ENCODE results near the gene PLIN4.

Gene PLIN4

GRCh38 chr19:4557971-4558941, 40.0 kb upstream of the PLIN4 start:
- TF ChIP-seq, protein P1, sequence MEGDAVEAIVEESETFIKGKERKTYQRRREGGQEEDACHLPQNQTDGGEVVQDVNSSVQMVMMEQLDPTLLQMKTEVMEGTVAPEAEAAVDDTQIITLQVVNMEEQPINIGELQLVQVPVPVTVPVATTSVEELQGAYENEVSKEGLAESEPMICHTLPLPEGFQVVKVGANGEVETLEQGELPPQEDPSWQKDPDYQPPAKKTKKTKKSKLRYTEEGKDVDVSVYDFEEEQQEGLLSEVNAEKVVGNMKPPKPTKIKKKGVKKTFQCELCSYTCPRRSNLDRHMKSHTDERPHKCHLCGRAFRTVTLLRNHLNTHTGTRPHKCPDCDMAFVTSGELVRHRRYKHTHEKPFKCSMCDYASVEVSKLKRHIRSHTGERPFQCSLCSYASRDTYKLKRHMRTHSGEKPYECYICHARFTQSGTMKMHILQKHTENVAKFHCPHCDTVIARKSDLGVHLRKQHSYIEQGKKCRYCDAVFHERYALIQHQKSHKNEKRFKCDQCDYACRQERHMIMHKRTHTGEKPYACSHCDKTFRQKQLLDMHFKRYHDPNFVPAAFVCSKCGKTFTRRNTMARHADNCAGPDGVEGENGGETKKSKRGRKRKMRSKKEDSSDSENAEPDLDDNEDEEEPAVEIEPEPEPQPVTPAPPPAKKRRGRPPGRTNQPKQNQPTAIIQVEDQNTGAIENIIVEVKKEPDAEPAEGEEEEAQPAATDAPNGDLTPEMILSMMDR (IDR thresholded peaks at IDR 0.05; ENCODE audit: low read depth, low read length): peak; percentile 98
- no peak for DNase-seq (ENCODE audit: extremely low read depth, low read depth)

DNA sequence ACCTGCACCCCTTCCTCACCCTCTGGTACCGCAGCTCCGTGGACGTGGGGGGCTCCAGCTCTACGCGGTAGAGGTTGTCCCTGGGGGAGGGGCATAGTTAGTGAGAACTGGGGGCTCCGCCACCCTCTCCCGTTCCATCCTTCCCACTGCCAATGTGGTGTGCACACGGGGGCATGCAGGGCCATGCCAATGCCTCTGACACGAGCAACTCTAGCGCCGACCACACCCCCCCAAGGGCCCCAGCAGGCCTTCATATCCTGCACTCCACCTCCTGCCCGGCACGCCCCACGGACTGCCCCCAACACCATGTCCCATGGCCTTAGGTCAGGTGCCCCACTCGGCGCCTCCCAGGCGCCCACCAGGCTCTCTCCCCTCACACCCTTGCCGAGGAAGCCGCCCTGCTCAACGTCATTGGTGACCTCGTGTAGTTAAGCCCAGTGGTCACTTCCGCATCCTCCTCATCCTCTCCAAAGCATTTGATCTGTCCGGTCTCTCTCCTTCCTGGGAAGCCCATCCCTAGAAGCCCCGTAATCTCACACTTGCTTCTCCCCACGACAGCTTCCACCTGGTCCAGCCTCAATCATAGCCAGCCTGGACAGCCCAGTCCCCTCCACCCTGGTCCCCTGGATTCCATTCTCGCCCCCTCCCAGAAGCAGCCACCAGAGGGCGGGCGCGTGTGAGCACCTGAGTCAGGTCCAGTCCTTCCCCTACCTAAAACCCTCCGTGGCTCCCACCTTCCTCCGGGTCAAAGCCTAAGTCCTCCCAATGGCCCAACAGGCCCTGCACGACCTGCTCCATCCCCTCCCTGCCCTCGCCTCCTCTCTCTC, 39.1 kb upstream of the PLIN4 start:
- no peak for DNase-seq (ENCODE audit: extremely low read depth, low read depth)
- TF ChIP-seq, protein P1 (IDR thresholded peaks at IDR 0.05; ENCODE audit: low read depth, low read length): no peak; the same call in 1 of the 2 replicates

DNA sequence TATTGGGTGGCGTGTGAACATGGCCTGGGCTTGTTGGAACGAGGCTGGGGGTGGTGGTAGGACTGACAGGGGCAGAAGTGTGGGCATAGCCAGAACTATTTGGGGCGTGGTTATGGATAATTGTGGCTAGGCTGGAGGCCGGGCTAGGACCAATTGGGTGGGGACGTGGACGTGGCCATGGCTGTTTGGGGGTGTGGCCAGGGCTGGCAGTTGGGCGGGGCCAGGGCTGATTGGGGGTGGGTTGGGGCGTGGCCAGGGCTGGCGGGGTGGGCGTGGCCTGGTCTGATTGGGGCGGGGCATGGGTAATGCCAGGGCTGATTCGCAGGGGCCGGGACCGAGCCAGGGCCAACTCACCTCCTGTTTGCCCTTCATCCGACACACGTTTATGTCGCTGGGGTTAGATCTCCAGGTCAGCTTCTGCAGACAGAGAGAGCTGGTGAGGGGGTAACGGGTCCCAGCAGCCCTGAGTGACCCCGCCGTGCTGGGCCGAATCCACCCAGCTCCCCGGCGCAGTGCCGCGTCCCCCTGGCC, 38.4 kb upstream of the PLIN4 start:
- TF ChIP-seq, protein P1 (IDR thresholded peaks at IDR 0.05; ENCODE audit: low read depth, low read length): no peak
- no peak for DNase-seq (ENCODE audit: extremely low read depth, low read depth)

- DNase-seq (ENCODE audit: extremely low read depth, low read depth): no peak
- TF ChIP-seq, protein P1 (IDR thresholded peaks at IDR 0.05; ENCODE audit: low read depth, low read length): no peak
Measured at GRCh38 chr19:4555657-4556561, 37.6 kb upstream of the PLIN4 start.

DNA sequence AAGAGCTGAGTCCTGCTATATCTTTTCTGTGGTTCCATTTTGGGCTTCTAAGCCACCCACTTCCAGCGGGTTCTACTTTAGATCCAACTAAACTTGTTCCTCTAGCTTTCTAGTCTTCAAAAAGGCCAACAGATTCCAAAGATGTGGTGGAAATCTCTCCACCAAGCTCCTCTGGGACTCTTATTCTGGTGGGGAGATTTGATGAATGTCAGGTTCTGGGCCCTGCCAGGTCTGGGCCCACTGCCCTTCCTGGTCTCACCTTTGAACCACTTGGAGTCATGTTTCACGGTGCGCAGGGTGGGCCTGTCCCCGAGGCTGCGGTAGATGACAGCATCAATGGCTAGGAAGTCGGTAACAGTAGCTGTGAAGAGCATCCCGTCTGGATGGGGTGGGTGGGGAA, 36.4 kb upstream of the PLIN4 start:
- no peak for DNase-seq (ENCODE audit: extremely low read depth, low read depth)
- TF ChIP-seq, protein P1 (IDR thresholded peaks at IDR 0.05; ENCODE audit: low read depth, low read length): no peak

- TF ChIP-seq, protein P1 (IDR thresholded peaks at IDR 0.05; ENCODE audit: low read depth, low read length): no peak
- DNase-seq (ENCODE audit: extremely low read depth, low read depth): no peak
Measured at GRCh38 chr19:4553775-4554174, 35.5 kb upstream of the PLIN4 start.
